GM23338 (cell line): Measurements from ENCODE around the gene ACP3. TPM values are rescaled to one million over a fixed set of nuclear protein-coding genes. Genes with fewer than 3 reads are reported as not detected.

Experiments used
- ATAC-seq: fragments of 200-7000 bp; cut with Tn5 transposase; 3 replicates; pipeline ENCODE4 v1.9.1; 2020
- DNase-seq: peaks from one replicate; pipeline ENCODE4 v3.0.0-alpha.2; 2015; ENCODE audit warnings: low spot score
- H2AFZ ChIP-seq: fragments of 200-600 bp; sonication (generic); 2 replicates; pipeline ENCODE4 v1.8.0; 2016; ENCODE audit warnings: antibody characterized with exemption, mild to moderate bottlenecking, moderate library complexity
- H3F3A ChIP-seq: fragments of 200-600 bp; sonication (generic); replicated peaks from 2 replicates; pipeline ENCODE4 v1.8.0; 2017; ENCODE audit warnings: antibody characterized with exemption, mixed run types, low read depth
- H3K27ac ChIP-seq: fragments of 200-600 bp; sonication (generic); 2 replicates; pipeline ENCODE4 v1.6.1; 2016; ENCODE audit warnings: low read depth
- H3K27me3 ChIP-seq: fragments of 200-600 bp; sonication (generic); 2 replicates; pipeline ENCODE4 v1.8.0; 2016; ENCODE audit warnings: mild to moderate bottlenecking, mixed run types, moderate library complexity; ENCODE audit not compliant: insufficient read depth
- H3K36me3 ChIP-seq: fragments of 200-600 bp; sonication (generic); 2 replicates; pipeline ENCODE4 v1.8.0; 2016; ENCODE audit warnings: mild to moderate bottlenecking; ENCODE audit not compliant: insufficient read depth
- H3K4me1 ChIP-seq: fragments of 200-600 bp; sonication (generic); 2 replicates; pipeline ENCODE4 v1.8.0; 2016; ENCODE audit warnings: mild to moderate bottlenecking, moderate library complexity; ENCODE audit not compliant: insufficient read depth
- H3K4me2 ChIP-seq: fragments of 200-600 bp; sonication (generic); 2 replicates; pipeline ENCODE4 v1.7.1; 2017; ENCODE audit warnings: mixed run types
- H3K4me3 ChIP-seq: fragments of 200-600 bp; sonication (generic); 2 replicates; pipeline ENCODE4 v1.6.1; 2016; ENCODE audit warnings: mixed run types
- H3K79me2 ChIP-seq: fragments of 200-600 bp; sonication (generic); replicated peaks from 2 replicates; pipeline ENCODE4 v1.8.0; 2017; ENCODE audit warnings: mild to moderate bottlenecking; ENCODE audit not compliant: insufficient read depth
- H3K9me2 ChIP-seq: fragments of 200-600 bp; sonication (generic); 2 replicates; pipeline ENCODE4 v1.8.0; 2017; ENCODE audit not compliant: insufficient read depth
- H4K20me1 ChIP-seq: fragments of 200-600 bp; sonication (generic); replicated peaks from 2 replicates; pipeline ENCODE4 v1.8.0; 2017; ENCODE audit warnings: mild to moderate bottlenecking; ENCODE audit not compliant: insufficient read depth
- H3K27ac Mint-ChIP-seq: 2 replicates; pipeline ENCODE4 v1.8.0; 2020; ENCODE audit warnings: inconsistent platforms, mild to moderate bottlenecking, moderate library complexity, mixed read lengths
- H3K27me3 Mint-ChIP-seq: 3 replicates; pipeline ENCODE4 v1.8.0; 2022; ENCODE audit warnings: low read depth, mild to moderate bottlenecking, moderate library complexity, mixed read lengths, inconsistent platforms; ENCODE audit not compliant: insufficient read depth, poor library complexity
- H3K36me3 Mint-ChIP-seq: 3 replicates; pipeline ENCODE4 v1.8.0; 2021; ENCODE audit warnings: low read depth, mild to moderate bottlenecking, inconsistent platforms, moderate library complexity, mixed read lengths
- H3K4me1 Mint-ChIP-seq: 3 replicates; pipeline ENCODE4 v1.8.0; 2020; ENCODE audit warnings: mild to moderate bottlenecking, inconsistent platforms, mixed read lengths
- H3K4me3 Mint-ChIP-seq: 3 replicates; pipeline ENCODE4 v1.8.0; 2021; ENCODE audit warnings: moderate library complexity, mild to moderate bottlenecking, inconsistent platforms, mixed read lengths
- H3K9me3 Mint-ChIP-seq: 3 replicates; pipeline ENCODE4 v1.8.0; 2020; ENCODE audit warnings: moderate library complexity, mild to moderate bottlenecking, inconsistent platforms, mixed read lengths
- CREB1 ChIP-seq: fragments of 250-450 bp; sonication (Bioruptor Pico); IDR thresholded peaks from 2 replicates; pipeline ENCODE4 v1.5.0; 2020; ENCODE audit warnings: low read depth, mild to moderate bottlenecking, moderate library complexity
- CTCF ChIP-seq, 2 experiments: fragments of 200-600 bp in 1 of 2; sonication (generic) in 1 of 2; conservative IDR thresholded peaks; 2 replicates each; pipeline versions ENCODE4 v1.5.1 to v1.6.1; 2016 to 2017; ENCODE audit warnings: antibody characterized with exemption in 2 of 2, low read depth in 2 of 2, mild to moderate bottlenecking in 2 of 2, moderate library complexity in 1 of 2
- EZH2 ChIP-seq: fragments of 200-600 bp; sonication (generic); IDR thresholded peaks from one replicate; pipeline ENCODE4 v1.8.0; 2017; ENCODE audit warnings: antibody characterized with exemption, mild to moderate bottlenecking, low read depth; ENCODE audit not compliant: unreplicated experiment
- EZH2phosphoT487 ChIP-seq: fragments of 200-600 bp; sonication (generic); IDR thresholded peaks from one replicate; pipeline ENCODE4 v1.8.1; 2018; ENCODE audit warnings: antibody characterized with exemption; ENCODE audit not compliant: unreplicated experiment
- JUNB ChIP-seq: IDR thresholded peaks from one replicate; pipeline ENCODE4 v1.6.1; 2016; ENCODE audit warnings: antibody characterized with exemption; ENCODE audit not compliant: unreplicated experiment
- NANOG ChIP-seq: IDR thresholded peaks from 2 replicates; pipeline ENCODE4 v1.6.1; 2016; ENCODE audit warnings: antibody characterized with exemption, borderline replicate concordance
- POLR2AphosphoS5 ChIP-seq: IDR thresholded peaks from 2 replicates; pipeline ENCODE4 v1.6.1; 2016; ENCODE audit warnings: antibody characterized with exemption, low read depth
- STAT1 ChIP-seq: IDR thresholded peaks from one replicate; pipeline ENCODE4 v1.6.1; 2016; ENCODE audit warnings: antibody characterized with exemption; ENCODE audit not compliant: unreplicated experiment
- ZNF114 ChIP-seq: fragments of 250-450 bp; sonication (Bioruptor Pico); IDR thresholded peaks from 2 replicates; pipeline ENCODE4 v1.5.0; 2020; ENCODE audit warnings: mild to moderate bottlenecking, moderate library complexity
- ZNF331 ChIP-seq: fragments of 250-450 bp; sonication (Bioruptor Pico); IDR thresholded peaks from 2 replicates; pipeline ENCODE4 v1.5.0; 2020; ENCODE audit warnings: low read depth, mild to moderate bottlenecking, moderate library complexity
- polyA plus RNA-seq: library from polyadenylated mRNA; unstranded; fragments of >200 nt; fragmentation: Nextera tagmentation; extraction: Ambion mirVana; gene quantifications from 2 replicates; pipeline ENCODE4 v1.2.1, GENCODE V29; 2016
- total RNA-seq: library from RNA; depleted of rRNA; stranded (reverse); fragments of >200 nt; shearing (Covaris generic); gene quantifications from 2 replicates; pipeline ENCODE4 v1.2.3, GENCODE V29; 2014
- TF ChIP-seq, protein P1 (sequence below): IDR thresholded peaks from one replicate; pipeline ENCODE4 v1.6.1; 2018; ENCODE audit warnings: antibody characterized with exemption; ENCODE audit not compliant: unreplicated experiment
- TF ChIP-seq, protein P2 (sequence below): fragments of 250-450 bp; sonication (Bioruptor Pico); IDR thresholded peaks from 2 replicates; pipeline ENCODE4 v1.5.0; 2020; ENCODE audit warnings: mild to moderate bottlenecking, moderate library complexity
- TF ChIP-seq, protein P3 (sequence below): IDR thresholded peaks from 2 replicates; pipeline ENCODE4 v1.6.1; 2016; ENCODE audit warnings: antibody characterized with exemption

The ACP3 gene
- total and polyA plus RNA-seq, 2 experiments from 2014 or later: 1.1 to 3.5 TPM

GRCh38 chr3:132344666-132345280, 27.6 kb downstream of the ACP3 start:
- DNase-seq (no peak), ATAC-seq (no peak)
- Histone ChIP-seq H4K20me1 (no peaks in the 10 kb centered on the region), H3K27ac (no peak overlapping the region), H3K36me3 (no peaks in the 10 kb centered on the region), H3K79me2 (no peaks in the 10 kb centered on the region), H3F3A (no peaks in the 10 kb centered on the region), H3K4me3 (no peak overlapping the region), H3K9me2 (no peaks in the 10 kb centered on the region), H3K27me3 (no peaks in the 10 kb centered on the region), H2AFZ (no peak overlapping the region), H3K4me1 (peaks cover 1% of the 10 kb centered on the region; the same call in 1 of the 2 replicates), H3K4me2 (no peak overlapping the region)
- no peak overlapping the region for H3K27ac Mint-ChIP-seq
- H3K36me3 Mint-ChIP-seq: no peaks in the 10 kb centered on the region
- H3K4me1 Mint-ChIP-seq: peaks cover 19% of the 10 kb centered on the region
- peaks cover 2% of the 10 kb centered on the region for H3K27me3 Mint-ChIP-seq
- H3K4me3 Mint-ChIP-seq: no peak overlapping the region
- TF ChIP-seq, protein P1, sequence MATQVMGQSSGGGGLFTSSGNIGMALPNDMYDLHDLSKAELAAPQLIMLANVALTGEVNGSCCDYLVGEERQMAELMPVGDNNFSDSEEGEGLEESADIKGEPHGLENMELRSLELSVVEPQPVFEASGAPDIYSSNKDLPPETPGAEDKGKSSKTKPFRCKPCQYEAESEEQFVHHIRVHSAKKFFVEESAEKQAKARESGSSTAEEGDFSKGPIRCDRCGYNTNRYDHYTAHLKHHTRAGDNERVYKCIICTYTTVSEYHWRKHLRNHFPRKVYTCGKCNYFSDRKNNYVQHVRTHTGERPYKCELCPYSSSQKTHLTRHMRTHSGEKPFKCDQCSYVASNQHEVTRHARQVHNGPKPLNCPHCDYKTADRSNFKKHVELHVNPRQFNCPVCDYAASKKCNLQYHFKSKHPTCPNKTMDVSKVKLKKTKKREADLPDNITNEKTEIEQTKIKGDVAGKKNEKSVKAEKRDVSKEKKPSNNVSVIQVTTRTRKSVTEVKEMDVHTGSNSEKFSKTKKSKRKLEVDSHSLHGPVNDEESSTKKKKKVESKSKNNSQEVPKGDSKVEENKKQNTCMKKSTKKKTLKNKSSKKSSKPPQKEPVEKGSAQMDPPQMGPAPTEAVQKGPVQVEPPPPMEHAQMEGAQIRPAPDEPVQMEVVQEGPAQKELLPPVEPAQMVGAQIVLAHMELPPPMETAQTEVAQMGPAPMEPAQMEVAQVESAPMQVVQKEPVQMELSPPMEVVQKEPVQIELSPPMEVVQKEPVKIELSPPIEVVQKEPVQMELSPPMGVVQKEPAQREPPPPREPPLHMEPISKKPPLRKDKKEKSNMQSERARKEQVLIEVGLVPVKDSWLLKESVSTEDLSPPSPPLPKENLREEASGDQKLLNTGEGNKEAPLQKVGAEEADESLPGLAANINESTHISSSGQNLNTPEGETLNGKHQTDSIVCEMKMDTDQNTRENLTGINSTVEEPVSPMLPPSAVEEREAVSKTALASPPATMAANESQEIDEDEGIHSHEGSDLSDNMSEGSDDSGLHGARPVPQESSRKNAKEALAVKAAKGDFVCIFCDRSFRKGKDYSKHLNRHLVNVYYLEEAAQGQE: no peak
- TF ChIP-seq ZNF331 (CRISPR knock-in tag): no peak
- TF ChIP-seq CTCF (conservative IDR thresholded peaks at IDR 0.05; ENCODE audit: low read depth in 2 of 2): no peak
- TF ChIP-seq EZH2phosphoT487: no peak
- no peak for TF ChIP-seq CREB1 (CRISPR knock-in tag)
- TF ChIP-seq, protein P2, sequence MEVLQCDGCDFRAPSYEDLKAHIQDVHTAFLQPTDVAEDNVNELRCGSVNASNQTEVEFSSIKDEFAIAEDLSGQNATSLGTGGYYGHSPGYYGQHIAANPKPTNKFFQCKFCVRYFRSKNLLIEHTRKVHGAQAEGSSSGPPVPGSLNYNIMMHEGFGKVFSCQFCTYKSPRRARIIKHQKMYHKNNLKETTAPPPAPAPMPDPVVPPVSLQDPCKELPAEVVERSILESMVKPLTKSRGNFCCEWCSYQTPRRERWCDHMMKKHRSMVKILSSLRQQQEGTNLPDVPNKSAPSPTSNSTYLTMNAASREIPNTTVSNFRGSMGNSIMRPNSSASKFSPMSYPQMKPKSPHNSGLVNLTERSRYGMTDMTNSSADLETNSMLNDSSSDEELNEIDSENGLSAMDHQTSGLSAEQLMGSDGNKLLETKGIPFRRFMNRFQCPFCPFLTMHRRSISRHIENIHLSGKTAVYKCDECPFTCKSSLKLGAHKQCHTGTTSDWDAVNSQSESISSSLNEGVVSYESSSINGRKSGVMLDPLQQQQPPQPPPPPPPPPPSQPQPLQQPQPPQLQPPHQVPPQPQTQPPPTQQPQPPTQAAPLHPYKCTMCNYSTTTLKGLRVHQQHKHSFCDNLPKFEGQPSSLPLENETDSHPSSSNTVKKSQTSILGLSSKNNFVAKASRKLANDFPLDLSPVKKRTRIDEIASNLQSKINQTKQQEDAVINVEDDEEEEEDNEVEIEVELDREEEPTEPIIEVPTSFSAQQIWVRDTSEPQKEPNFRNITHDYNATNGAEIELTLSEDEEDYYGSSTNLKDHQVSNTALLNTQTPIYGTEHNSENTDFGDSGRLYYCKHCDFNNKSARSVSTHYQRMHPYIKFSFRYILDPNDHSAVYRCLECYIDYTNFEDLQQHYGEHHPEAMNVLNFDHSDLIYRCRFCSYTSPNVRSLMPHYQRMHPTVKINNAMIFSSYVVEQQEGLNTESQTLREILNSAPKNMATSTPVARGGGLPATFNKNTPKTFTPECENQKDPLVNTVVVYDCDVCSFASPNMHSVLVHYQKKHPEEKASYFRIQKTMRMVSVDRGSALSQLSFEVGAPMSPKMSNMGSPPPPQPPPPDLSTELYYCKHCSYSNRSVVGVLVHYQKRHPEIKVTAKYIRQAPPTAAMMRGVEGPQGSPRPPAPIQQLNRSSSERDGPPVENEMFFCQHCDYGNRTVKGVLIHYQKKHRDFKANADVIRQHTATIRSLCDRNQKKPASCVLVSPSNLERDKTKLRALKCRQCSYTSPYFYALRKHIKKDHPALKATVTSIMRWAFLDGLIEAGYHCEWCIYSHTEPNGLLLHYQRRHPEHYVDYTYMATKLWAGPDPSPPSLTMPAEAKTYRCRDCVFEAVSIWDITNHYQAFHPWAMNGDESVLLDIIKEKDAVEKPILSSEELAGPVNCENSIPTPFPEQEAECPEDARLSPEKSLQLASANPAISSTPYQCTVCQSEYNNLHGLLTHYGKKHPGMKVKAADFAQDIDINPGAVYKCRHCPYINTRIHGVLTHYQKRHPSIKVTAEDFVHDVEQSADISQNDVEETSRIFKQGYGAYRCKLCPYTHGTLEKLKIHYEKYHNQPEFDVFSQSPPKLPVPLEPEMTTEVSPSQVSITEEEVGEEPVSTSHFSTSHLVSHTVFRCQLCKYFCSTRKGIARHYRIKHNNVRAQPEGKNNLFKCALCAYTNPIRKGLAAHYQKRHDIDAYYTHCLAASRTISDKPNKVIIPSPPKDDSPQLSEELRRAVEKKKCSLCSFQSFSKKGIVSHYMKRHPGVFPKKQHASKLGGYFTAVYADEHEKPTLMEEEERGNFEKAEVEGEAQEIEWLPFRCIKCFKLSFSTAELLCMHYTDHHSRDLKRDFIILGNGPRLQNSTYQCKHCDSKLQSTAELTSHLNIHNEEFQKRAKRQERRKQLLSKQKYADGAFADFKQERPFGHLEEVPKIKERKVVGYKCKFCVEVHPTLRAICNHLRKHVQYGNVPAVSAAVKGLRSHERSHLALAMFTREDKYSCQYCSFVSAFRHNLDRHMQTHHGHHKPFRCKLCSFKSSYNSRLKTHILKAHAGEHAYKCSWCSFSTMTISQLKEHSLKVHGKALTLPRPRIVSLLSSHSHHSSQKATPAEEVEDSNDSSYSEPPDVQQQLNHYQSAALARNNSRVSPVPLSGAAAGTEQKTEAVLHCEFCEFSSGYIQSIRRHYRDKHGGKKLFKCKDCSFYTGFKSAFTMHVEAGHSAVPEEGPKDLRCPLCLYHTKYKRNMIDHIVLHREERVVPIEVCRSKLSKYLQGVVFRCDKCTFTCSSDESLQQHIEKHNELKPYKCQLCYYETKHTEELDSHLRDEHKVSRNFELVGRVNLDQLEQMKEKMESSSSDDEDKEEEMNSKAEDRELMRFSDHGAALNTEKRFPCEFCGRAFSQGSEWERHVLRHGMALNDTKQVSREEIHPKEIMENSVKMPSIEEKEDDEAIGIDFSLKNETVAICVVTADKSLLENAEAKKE (CRISPR knock-in tag): no peak
- TF ChIP-seq, protein P3, sequence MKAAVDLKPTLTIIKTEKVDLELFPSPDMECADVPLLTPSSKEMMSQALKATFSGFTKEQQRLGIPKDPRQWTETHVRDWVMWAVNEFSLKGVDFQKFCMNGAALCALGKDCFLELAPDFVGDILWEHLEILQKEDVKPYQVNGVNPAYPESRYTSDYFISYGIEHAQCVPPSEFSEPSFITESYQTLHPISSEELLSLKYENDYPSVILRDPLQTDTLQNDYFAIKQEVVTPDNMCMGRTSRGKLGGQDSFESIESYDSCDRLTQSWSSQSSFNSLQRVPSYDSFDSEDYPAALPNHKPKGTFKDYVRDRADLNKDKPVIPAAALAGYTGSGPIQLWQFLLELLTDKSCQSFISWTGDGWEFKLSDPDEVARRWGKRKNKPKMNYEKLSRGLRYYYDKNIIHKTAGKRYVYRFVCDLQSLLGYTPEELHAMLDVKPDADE: no peak
- no peak for TF ChIP-seq JUNB
- TF ChIP-seq EZH2: no peak
- TF ChIP-seq STAT1: no peak
- no peak for TF ChIP-seq ZNF114
- no peak for TF ChIP-seq POLR2AphosphoS5
- TF ChIP-seq NANOG: no peak
- no peaks in the 10 kb centered on the region for H3K9me3 Mint-ChIP-seq
